Measurements from ENCODE around the gene YEATS2.

The YEATS2 gene

DNA sequence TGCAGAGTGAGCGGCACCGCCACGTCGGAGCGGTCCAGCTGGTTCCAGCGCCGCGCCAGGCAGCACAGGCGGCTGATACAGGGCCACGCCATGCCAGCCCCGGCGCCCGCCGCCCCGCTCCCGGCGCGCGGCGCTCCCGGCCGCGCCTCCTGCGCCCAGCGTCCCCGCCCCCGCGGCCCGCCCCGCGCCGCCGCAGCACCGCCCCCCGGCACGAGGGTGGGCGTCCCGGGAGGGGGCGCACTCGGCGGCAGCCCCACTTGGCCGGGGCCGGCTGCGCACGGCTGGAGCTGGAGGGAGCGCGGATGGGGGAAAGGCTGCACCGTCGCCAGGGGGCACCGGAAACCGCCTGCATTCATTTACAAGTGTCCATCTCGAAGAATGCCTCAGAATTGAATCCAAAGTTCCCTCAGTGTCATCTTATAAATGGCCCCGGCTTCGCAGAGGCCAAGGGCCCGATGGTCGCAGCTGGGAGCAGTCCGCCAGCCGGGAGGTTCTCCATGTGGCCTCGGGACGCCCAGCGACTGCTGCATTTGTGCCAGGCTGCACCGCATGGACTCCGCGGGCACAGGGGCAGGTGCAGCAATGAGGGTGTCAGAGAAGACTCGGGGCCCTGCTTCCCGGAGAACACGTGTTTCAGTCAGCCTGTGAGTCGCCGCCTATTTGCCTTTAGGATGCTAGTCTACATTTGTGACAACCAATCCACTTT, 128.0 kb downstream of the YEATS2 start, which contains the start of gene MAP6D1:
Gene MAP6D1, minus strand, starts transcription at position 122 of the 706 bp plus-strand sequence. Its CDS starts 30 bp downstream, at position 92.
- TF ChIP-seq, protein P1, sequence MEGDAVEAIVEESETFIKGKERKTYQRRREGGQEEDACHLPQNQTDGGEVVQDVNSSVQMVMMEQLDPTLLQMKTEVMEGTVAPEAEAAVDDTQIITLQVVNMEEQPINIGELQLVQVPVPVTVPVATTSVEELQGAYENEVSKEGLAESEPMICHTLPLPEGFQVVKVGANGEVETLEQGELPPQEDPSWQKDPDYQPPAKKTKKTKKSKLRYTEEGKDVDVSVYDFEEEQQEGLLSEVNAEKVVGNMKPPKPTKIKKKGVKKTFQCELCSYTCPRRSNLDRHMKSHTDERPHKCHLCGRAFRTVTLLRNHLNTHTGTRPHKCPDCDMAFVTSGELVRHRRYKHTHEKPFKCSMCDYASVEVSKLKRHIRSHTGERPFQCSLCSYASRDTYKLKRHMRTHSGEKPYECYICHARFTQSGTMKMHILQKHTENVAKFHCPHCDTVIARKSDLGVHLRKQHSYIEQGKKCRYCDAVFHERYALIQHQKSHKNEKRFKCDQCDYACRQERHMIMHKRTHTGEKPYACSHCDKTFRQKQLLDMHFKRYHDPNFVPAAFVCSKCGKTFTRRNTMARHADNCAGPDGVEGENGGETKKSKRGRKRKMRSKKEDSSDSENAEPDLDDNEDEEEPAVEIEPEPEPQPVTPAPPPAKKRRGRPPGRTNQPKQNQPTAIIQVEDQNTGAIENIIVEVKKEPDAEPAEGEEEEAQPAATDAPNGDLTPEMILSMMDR (IDR thresholded peaks at IDR 0.05; ENCODE audit: low read depth, low read length, missing control alignments) = peak; percentile 57
- DNase-seq = peak; percentile 26
- Histone ChIP-seq H3K27me3 (replicated peaks) (no peaks in the 10 kb centered on the region), H3K36me3 (replicated peaks) (peaks cover 14% of the 10 kb centered on the region), H3K4me3 (ENCODE audit: low read depth, low read length) (peak within 1 kb of the TSS; percentile 68), H3K27ac (no peak within 1 kb of the TSS)
- in situ Hi-C loops (cut with HindIII; ENCODE audit: low pct_ligation_motif_present, low sequenced_read_pairs) = no loop called here

DNA sequence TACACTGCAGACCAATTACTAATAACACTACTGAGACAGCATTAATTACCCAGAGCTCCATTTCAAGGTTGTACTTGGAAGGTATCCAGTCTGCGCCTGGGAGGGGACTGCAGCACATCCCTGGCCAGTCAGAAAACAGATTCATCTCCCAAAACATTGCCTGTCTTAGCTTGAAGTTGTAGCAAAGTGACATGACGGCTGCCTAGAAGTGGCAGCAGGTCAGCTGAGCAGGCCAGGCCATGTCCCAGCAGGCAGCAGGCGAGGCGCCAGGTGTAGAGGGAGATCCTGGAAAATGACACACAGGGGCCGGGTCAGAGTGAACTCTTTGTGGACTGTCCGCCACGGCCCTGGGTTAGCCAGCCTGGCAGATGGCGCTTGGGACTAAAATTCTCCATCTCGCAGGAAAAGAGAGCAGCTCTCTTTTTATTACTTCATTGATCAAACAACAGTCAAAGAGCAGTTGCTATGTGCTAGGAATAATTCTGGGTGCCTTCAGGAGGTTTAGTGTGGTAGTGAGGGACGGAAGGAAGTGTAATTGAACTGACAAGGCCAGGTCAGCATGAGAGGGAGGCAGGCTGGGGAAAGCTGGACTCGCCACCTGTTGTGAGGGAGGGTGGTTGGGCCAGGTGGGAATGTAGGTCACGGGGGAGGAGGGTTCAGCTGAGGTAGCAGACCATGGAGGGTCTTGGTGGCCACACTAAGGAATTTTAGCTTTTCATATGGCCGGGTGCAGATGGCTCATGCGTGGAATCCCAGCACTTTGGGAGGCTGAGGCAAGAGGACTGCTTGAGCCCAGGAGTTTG, 129.1 kb downstream of the YEATS2 start:
- in situ Hi-C loops (cut with HindIII; ENCODE audit: low pct_ligation_motif_present, low sequenced_read_pairs) = no loop called here
- Histone ChIP-seq H3K27me3 (replicated peaks) (no peaks in the 10 kb centered on the region), H3K36me3 (replicated peaks) (peaks cover 14% of the 10 kb centered on the region), H3K4me3 (ENCODE audit: low read depth, low read length) (no peak overlapping the region), H3K27ac (no peak overlapping the region)
- TF ChIP-seq, protein P1 (IDR thresholded peaks at IDR 0.05; ENCODE audit: low read depth, low read length, missing control alignments) = no peak
- DNase-seq = no peak

DNA sequence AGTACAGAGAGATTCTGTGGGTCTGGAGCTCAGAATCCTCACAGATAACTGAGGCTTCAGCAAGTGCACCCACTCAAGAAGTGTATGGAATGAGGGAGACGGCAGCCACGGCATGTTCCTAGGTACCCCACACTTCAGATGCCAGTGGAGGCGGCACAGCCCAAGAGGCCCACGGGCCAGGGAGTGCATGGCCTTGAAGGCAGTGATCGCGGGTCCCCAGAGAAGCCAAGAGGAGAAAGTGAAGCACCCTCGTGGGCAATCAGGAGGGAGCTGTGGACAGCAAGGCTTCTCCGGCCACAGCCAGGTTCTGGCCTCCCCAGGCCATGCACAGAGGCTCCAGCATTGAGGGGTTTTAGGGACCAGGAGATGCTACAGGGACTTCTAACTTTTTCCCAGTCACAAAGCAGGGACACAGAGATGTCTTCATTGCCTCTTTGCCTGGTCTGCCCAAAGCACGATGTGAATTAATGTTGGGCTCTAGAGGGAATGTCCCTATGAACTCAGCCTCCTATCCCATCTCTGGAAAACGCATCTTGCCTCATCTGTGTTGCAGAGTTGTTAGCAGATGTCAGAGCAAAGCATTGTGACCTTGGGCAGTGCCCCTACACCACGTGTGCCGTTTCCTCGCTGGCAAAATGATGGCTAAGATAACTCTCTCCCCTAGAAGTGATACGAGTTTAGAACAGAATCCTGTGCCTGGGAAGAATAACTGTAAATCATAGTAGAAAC, 130.4 kb downstream of the YEATS2 start:
- in situ Hi-C loops (cut with HindIII; ENCODE audit: low pct_ligation_motif_present, low sequenced_read_pairs) = no loop called here
- Histone ChIP-seq H3K36me3 (replicated peaks) (peaks cover 17% of the 10 kb centered on the region), H3K27me3 (replicated peaks) (no peaks in the 10 kb centered on the region), H3K4me3 (ENCODE audit: low read depth, low read length) (no peak overlapping the region), H3K27ac (no peak overlapping the region)
- TF ChIP-seq, protein P1 (IDR thresholded peaks at IDR 0.05; ENCODE audit: low read depth, low read length, missing control alignments) = no peak
- DNase-seq = no peak

DNA sequence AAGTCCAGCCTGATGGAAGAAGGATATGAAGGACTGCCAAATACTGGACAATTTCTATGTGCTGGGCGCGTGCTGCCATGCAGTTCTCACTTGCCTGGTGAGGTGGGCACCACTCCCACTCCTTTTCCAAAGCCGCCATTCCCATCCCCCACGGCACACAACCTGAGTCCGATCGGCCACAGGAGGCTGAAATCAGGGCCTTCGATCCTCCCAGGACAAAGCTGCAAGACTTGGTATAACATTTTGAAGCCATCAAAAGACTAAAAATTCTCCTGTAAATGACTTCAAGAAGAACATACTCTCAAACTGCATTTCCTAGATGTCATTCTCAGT, 130.9 kb downstream of the YEATS2 start:
- H3K27me3 ChIP-seq (replicated peaks) = no peaks in the 10 kb centered on the region
- H3K36me3 ChIP-seq (replicated peaks) = peaks cover 19% of the 10 kb centered on the region
- DNase-seq = no peak
- in situ Hi-C loops (cut with HindIII; ENCODE audit: low pct_ligation_motif_present, low sequenced_read_pairs) = no loop called here
- H3K27ac ChIP-seq = no peak overlapping the region
- TF ChIP-seq, protein P1 (IDR thresholded peaks at IDR 0.05; ENCODE audit: low read depth, low read length, missing control alignments) = no peak
- H3K4me3 ChIP-seq (ENCODE audit: low read depth, low read length) = no peak overlapping the region

DNA sequence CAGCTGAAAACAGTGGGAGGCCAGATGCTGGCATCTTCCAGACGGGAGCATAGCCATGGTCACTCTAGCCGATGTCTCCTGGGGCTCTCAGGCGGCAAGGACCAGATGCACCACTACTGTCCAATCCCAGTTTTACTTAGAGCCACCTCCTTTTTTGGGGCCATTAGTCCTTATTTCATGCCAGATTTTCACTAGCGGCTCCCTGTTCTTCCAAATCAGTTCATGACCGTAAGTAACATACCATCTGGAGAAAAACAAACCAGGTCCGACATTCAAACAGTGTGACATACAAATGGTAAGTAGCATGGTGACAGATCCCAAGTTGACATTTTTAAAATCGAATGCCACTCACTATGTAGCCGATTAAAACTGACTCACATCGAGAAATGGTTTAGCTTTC, 131.9 kb downstream of the YEATS2 start:
- in situ Hi-C loops (cut with HindIII; ENCODE audit: low pct_ligation_motif_present, low sequenced_read_pairs) = no loop called here
- H3K4me3 ChIP-seq (ENCODE audit: low read depth, low read length) = no peak overlapping the region
- H3K27ac ChIP-seq = no peak overlapping the region
- H3K36me3 ChIP-seq (replicated peaks) = peaks cover 21% of the 10 kb centered on the region
- TF ChIP-seq, protein P1 (IDR thresholded peaks at IDR 0.05; ENCODE audit: low read depth, low read length, missing control alignments) = no peak
- no peak for DNase-seq
- no peaks in the 10 kb centered on the region for H3K27me3 ChIP-seq (replicated peaks)
